Measurements from ENCODE around the gene EEF1G. TPM values are rescaled to one million over a fixed set of nuclear protein-coding genes. Genes with fewer than 3 reads are reported as not detected.

Gene EEF1G
- total RNA-seq, 1 donor = 1,014 TPM

- H3K4me3 ChIP-seq (ENCODE audit: low read depth, low read length) = peak overlapping the region; percentile 9
- DNase-seq (ENCODE audit: low read depth) = no peak
- TF ChIP-seq CTCF (IDR thresholded peaks at IDR 0.05; ENCODE audit: insufficient read depth, low read depth, low read length) = no peak
These were observed 16.6 kb downstream of the EEF1G start for GRCh38 chr11:62556875-62557631.

- TF ChIP-seq CTCF (IDR thresholded peaks at IDR 0.05; ENCODE audit: insufficient read depth, low read depth, low read length) = no peak
- H3K4me3 ChIP-seq (ENCODE audit: low read depth, low read length) = peak overlapping the region; percentile 20
These were observed 17.4 kb downstream of the EEF1G start for GRCh38 chr11:62556108-62556874.

GRCh38 chr11:62555464-62556107 is 18.1 kb downstream of the EEF1G start:
- TF ChIP-seq CTCF (IDR thresholded peaks at IDR 0.05; ENCODE audit: insufficient read depth, low read depth, low read length) = no peak
- DNase-seq (ENCODE audit: low read depth) = no peak
- peak overlapping the region; percentile 20 for H3K4me3 ChIP-seq (ENCODE audit: low read depth, low read length)

More at GRCh38 chr11:62556108-62556874, 17.4 kb downstream of the EEF1G start:
- peak; percentile 98 for DNase-seq (ENCODE audit: low read depth)

GRCh38 chr11:62554387-62555167 is 19.1 kb downstream of the EEF1G start:
- TF ChIP-seq CTCF (IDR thresholded peaks at IDR 0.05; ENCODE audit: insufficient read depth, low read depth, low read length) = no peak

GRCh38 chr11:62553839-62554361 is 19.8 kb downstream of the EEF1G start:
- no peak for TF ChIP-seq CTCF (IDR thresholded peaks at IDR 0.05; ENCODE audit: insufficient read depth, low read depth, low read length)
- H3K4me3 ChIP-seq (ENCODE audit: low read depth, low read length) = peak overlapping the region; percentile 33
- no peak for DNase-seq (ENCODE audit: low read depth)

More at GRCh38 chr11:62554387-62555167, 19.1 kb downstream of the EEF1G start:
- peak; percentile 44 for DNase-seq (ENCODE audit: low read depth)
- H3K4me3 ChIP-seq (ENCODE audit: low read depth, low read length) = no peak overlapping the region
